CD14-positive monocyte (primary cell): ENCODE data around the gene CDC73. TPM values are rescaled to one million over a fixed set of nuclear protein-coding genes. Genes with fewer than 3 reads are reported as not detected.

Experiments used
- DNase-seq, 3 donors: peaks; one replicate each; pipeline ENCODE4 v3.0.0-alpha.2; 2011 to 2022
- H2AFZ ChIP-seq: 2 replicates; pipeline ENCODE4 v1.6.0; 2012; ENCODE audit warnings: mild to moderate bottlenecking, low read depth, low read length, inconsistent platforms; ENCODE audit not compliant: insufficient read depth, poor library complexity, severe bottlenecking
- H3K27ac ChIP-seq, 2 donors: 1 replicate in 1 of 2; 2 replicates in 1 of 2; pipeline ENCODE4 v1.5.1; 2012 to 2013; ENCODE audit warnings: low read length in 2 of 2, control low read depth in 1 of 2, inconsistent platforms in 1 of 2, low read depth in 1 of 2, mild to moderate bottlenecking in 1 of 2
- H3K27me3 ChIP-seq, 2 donors: one replicate each; pipeline versions ENCODE4 v1.6.0 to v1.6.1; 2011 to 2013; ENCODE audit warnings: low read length in 2 of 2; ENCODE audit not compliant: control insufficient read depth in 2 of 2, insufficient read depth in 2 of 2
- H3K36me3 ChIP-seq, 2 donors: replicated peaks in 1 of 2; 1 replicate in 1 of 2; 2 replicates in 1 of 2; pipeline versions ENCODE4 v1.5.1 to v1.6.1; 2012 to 2013; ENCODE audit warnings: low read length in 2 of 2, control low read depth in 1 of 2, inconsistent platforms in 1 of 2, mild to moderate bottlenecking in 1 of 2; ENCODE audit not compliant: insufficient read depth in 2 of 2, control insufficient read depth in 1 of 2
- H3K4me1 ChIP-seq, 2 donors: 1 replicate in 1 of 2; 2 replicates in 1 of 2; pipeline versions ENCODE4 v1.5.1 to v1.6.1; 2012 to 2013; ENCODE audit warnings: low read length in 2 of 2, control low read depth in 1 of 2, inconsistent platforms in 1 of 2, mild to moderate bottlenecking in 1 of 2, moderate library complexity in 1 of 2; ENCODE audit not compliant: insufficient read depth in 2 of 2, control insufficient read depth in 1 of 2
- H3K4me2 ChIP-seq: replicated peaks from 2 replicates; pipeline ENCODE3; 2012; ENCODE audit warnings: low read length, moderate library complexity, mild to moderate bottlenecking; ENCODE audit not compliant: poor library complexity, severe bottlenecking; ENCODE audit errors: extremely low read depth
- H3K4me3 ChIP-seq, 3 experiments: fragments of 200-600 bp in 1 of 3; sonication (generic) in 1 of 3; replicated peaks in 1 of 3; 1 replicate in 2 of 3; 2 replicates in 1 of 3; pipeline ENCODE4 v1.5.1; 2011 to 2013; ENCODE audit warnings: low read length in 3 of 3, mild to moderate bottlenecking in 3 of 3, control low read depth in 2 of 3, low read depth in 2 of 3, inconsistent platforms in 1 of 3, moderate library complexity in 1 of 3
- H3K79me2 ChIP-seq: 2 replicates; pipeline ENCODE4 v1.6.0; 2012; ENCODE audit warnings: mild to moderate bottlenecking, control low read depth, inconsistent platforms, low read length, moderate library complexity; ENCODE audit not compliant: insufficient read depth
- H3K9ac ChIP-seq: 2 replicates; pipeline ENCODE4 v1.6.0; 2017; ENCODE audit warnings: low read length, mild to moderate bottlenecking; ENCODE audit not compliant: insufficient read depth, poor library complexity, severe bottlenecking
- H3K9me3 ChIP-seq, 2 donors: replicated peaks in 1 of 2; 1 replicate in 1 of 2; 2 replicates in 1 of 2; pipeline versions ENCODE4 v1.5.1 to v1.6.1; 2012 to 2013; ENCODE audit warnings: low read length in 2 of 2, control low read depth in 1 of 2; ENCODE audit not compliant: control insufficient read depth in 1 of 2, insufficient read depth in 1 of 2
- H4K20me1 ChIP-seq: 2 replicates; pipeline ENCODE4 v1.6.0; 2012; ENCODE audit warnings: mild to moderate bottlenecking, low read length, control low read depth, moderate library complexity; ENCODE audit not compliant: insufficient read depth
- H3K27ac Mint-ChIP-seq, 7 donors: one replicate each; pipeline ENCODE4 v1.8.0; 2020; ENCODE audit warnings: mild to moderate bottlenecking in 7 of 7, mixed read lengths in 7 of 7, moderate library complexity in 6 of 7, inconsistent platforms in 2 of 7
- H3K27me3 Mint-ChIP-seq, 3 donors: one replicate each; pipeline ENCODE4 v1.8.0; 2021 to 2022; ENCODE audit warnings: low read depth in 3 of 3, mild to moderate bottlenecking in 3 of 3, mixed read lengths in 3 of 3, moderate library complexity in 3 of 3, inconsistent platforms in 1 of 3
- H3K36me3 Mint-ChIP-seq, 2 donors: one replicate each; pipeline ENCODE4 v1.8.0; 2020; ENCODE audit warnings: mixed read lengths in 2 of 2, inconsistent platforms in 1 of 2, mild to moderate bottlenecking in 1 of 2
- H3K4me1 Mint-ChIP-seq: one replicate; pipeline ENCODE4 v1.8.0; 2020; ENCODE audit warnings: mild to moderate bottlenecking, mixed read lengths
- H3K4me3 Mint-ChIP-seq, 2 donors: one replicate each; pipeline ENCODE4 v1.8.0; 2020; ENCODE audit warnings: mild to moderate bottlenecking in 2 of 2, mixed read lengths in 2 of 2, moderate library complexity in 1 of 2
- H3K9me3 Mint-ChIP-seq, 7 donors: one replicate each; pipeline ENCODE4 v1.8.0; 2020 to 2022; ENCODE audit warnings: mixed read lengths in 7 of 7, mild to moderate bottlenecking in 6 of 7, moderate library complexity in 6 of 7, inconsistent platforms in 2 of 7
- CTCF ChIP-seq: fragments of 200-600 bp; IDR thresholded peaks from one replicate; pipeline ENCODE4 v1.8.0; 2022; ENCODE audit warnings: antibody characterized with exemption, mild to moderate bottlenecking
- WGBS: methylation state at CpG from one replicate; pipeline ENCODE4 v1.1.5; 2013; ENCODE audit warnings: missing lambda C conversion rate; ENCODE audit not compliant: insufficient coverage; 5-methylcytosine and 5-hydroxymethylcytosine counted together
- intact Hi-C, 2 donors: fragments of 100-400 bp; cut with micrococcal nuclease; formaldehyde crosslinking; loops; one replicate each; pipeline versions ENCODE4 v1.15.0 to v1.15.1; 2023
- polyA plus RNA-seq, 3 donors: library from polyadenylated mRNA; depleted of rRNA in 1 of 3; unstranded in 2 of 3; stranded (reverse) in 1 of 3; fragments of 300-500 nt in 2 of 3; fragments of >200 nt in 1 of 3; fragmentation: Illumina TruSeq in 2 of 3; gene quantifications; 1 replicate in 2 of 3; 2 replicates in 1 of 3; pipeline ENCODE4 v1.2.3, GENCODE V29; 2012 to 2021

Gene CDC73
- polyA plus RNA-seq, 3 donors = 14.2 to 60.3 (median 57.2) TPM

GRCh38 chr1:193278968-193279367 lies 157.1 kb downstream of the CDC73 start:
- no peak for DNase-seq

DNA sequence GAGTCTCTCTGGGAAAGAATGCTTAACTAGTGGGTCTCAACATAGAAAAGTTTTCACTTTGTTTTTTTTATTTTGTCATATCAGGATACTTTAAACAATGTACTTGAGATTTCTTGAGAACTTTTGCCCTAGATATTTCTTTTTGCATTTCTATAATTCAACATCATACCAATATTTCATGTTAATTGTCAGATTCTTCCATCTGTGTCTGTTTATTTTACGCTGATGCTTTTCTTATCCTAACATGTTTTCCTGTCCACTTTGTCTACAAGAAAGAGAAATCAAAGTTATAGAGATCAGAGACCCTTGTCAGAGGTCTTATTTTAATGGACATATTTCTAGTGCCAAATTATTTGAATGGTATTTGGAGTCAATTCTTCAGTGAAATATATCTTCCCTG lies 160.1 kb downstream of the CDC73 start:
- Mint-ChIP-seq H3K27me3 (no peaks in the 10 kb centered on the region), H3K9me3 (peaks cover 0 to 7% (median 3%) of the 10 kb centered on the region in 7 donors), H3K4me3 (no peak overlapping the region), H3K27ac (no peak overlapping the region), H3K4me1 (no peaks in the 10 kb centered on the region), H3K36me3 (no peaks in the 10 kb centered on the region)
- no peaks in the 10 kb centered on the region for H3K79me2 ChIP-seq
- no peaks in the 10 kb centered on the region for H3K9me3 ChIP-seq
- H3K36me3 ChIP-seq = no peaks in the 10 kb centered on the region
- intact Hi-C loops = no loop called here
- DNase-seq = no peak
- no peak overlapping the region for H3K9ac ChIP-seq
- no peak for TF ChIP-seq CTCF
- no peak overlapping the region for H3K27ac ChIP-seq
- no peaks in the 10 kb centered on the region for H3K27me3 ChIP-seq
- H3K4me1 ChIP-seq = no peaks in the 10 kb centered on the region
- H3K4me3 ChIP-seq = no peak overlapping the region
- no peaks in the 10 kb centered on the region for H4K20me1 ChIP-seq
- no peak overlapping the region for H2AFZ ChIP-seq
- WGBS = no CpG with 5 or more reads among the region's 1 CpG
- H3K4me2 ChIP-seq = no peak overlapping the region

More at GRCh38 chr1:193278968-193279367, 157.1 kb downstream of the CDC73 start:
- whole genome bisulfite sequencing = no CpG with 5 or more reads among the region's 2 CpGs
- Histone ChIP-seq H2AFZ (no peak overlapping the region), H3K4me3 (no peak overlapping the region), H3K27ac (no peak overlapping the region), H3K9ac (no peak overlapping the region), H4K20me1 (no peaks in the 10 kb centered on the region), H3K4me1 (no peaks in the 10 kb centered on the region), H3K4me2 (no peak overlapping the region), H3K79me2 (no peaks in the 10 kb centered on the region), H3K36me3 (no peaks in the 10 kb centered on the region), H3K27me3 (no peaks in the 10 kb centered on the region), H3K9me3 (peaks cover 0 to 3% of the 10 kb centered on the region in 2 donors)
- intact Hi-C loops = no loop called here
- H3K4me1 Mint-ChIP-seq = no peaks in the 10 kb centered on the region
- H3K9me3 Mint-ChIP-seq = peaks cover 0 to 9% (median 6%) of the 10 kb centered on the region in 7 donors
- no peaks in the 10 kb centered on the region for H3K27me3 Mint-ChIP-seq
- H3K27ac Mint-ChIP-seq = no peak overlapping the region
- no peak overlapping the region for H3K4me3 Mint-ChIP-seq
- no peak for TF ChIP-seq CTCF
- H3K36me3 Mint-ChIP-seq = peaks cover 0 to 7% of the 10 kb centered on the region in 2 donors
